HEK293 (cell line): ENCODE results near the gene SPRED2.
A peak's percentile ranks its signal among the peaks of the same experiment; 100 is the strongest.

ENCODE experiments used
- CTCF ChIA-PET: fragments of 350-600 bp; formaldehyde crosslinking; extraction: SDS; loops from one replicate; lab custom pipeline; 2021; ENCODE audit warnings: antibody characterized with exemption; lab: Yijun Ruan, JAX
- POLR2A ChIA-PET: fragments of 300-600 bp; formaldehyde crosslinking; extraction: SDS; loops from one replicate; lab custom pipeline; 2020; ENCODE audit warnings: antibody characterized with exemption, inconsistent platforms; lab: Yijun Ruan, JAX
- H3K27ac ChIP-seq: fragments of 200-500 bp; sonication (Bioruptor generic); 2 replicates; pipeline ENCODE4 v1.5.1; 2014; ENCODE audit warnings: low read depth, low read length, control low read depth, inconsistent platforms; ENCODE audit errors: extremely low read depth
- H3K36me3 ChIP-seq, 2 experiments: fragments of 200-500 bp in 1 of 2; sonication (Bioruptor generic) in 1 of 2; 1 replicate in 1 of 2; 2 replicates in 1 of 2; pipeline ENCODE4 v1.5.1; 2014 to 2017; ENCODE audit warnings: inconsistent platforms in 2 of 2, low read length in 2 of 2; ENCODE audit not compliant: control insufficient read depth in 2 of 2, insufficient read depth in 1 of 2
- H3K4me1 ChIP-seq: fragments of 200-500 bp; sonication (Bioruptor generic); 2 replicates; pipeline ENCODE4 v1.5.1; 2014; ENCODE audit warnings: mild to moderate bottlenecking, low read length, inconsistent platforms; ENCODE audit not compliant: control insufficient read depth, insufficient read depth
- H3K4me3 ChIP-seq: 2 replicates; pipeline ENCODE4 v1.5.1; 2011; ENCODE audit warnings: low read depth, mild to moderate bottlenecking, control low read depth, low read length, moderate library complexity
- H3K9me3 ChIP-seq: fragments of 200-500 bp; sonication (Bioruptor generic); 2 replicates; pipeline ENCODE4 v1.5.1; 2014; ENCODE audit warnings: low read depth, low read length, inconsistent platforms; ENCODE audit not compliant: control insufficient read depth, insufficient read depth
- BCL11B ChIP-seq: fragments of 450-650 bp; formaldehyde crosslinking; IDR thresholded peaks from 2 replicates; pipeline ENCODE4 v1.5.1; 2016; ENCODE audit warnings: low read depth, missing biosample characterization, missing genetic modification characterization
- GLI2 ChIP-seq: fragments of 450-650 bp; formaldehyde crosslinking; IDR thresholded peaks from 2 replicates; pipeline ENCODE4; 2017; ENCODE audit warnings: missing biosample characterization, missing genetic modification characterization, low read depth, borderline replicate concordance
- KLF10 ChIP-seq: fragments of 450-650 bp; IDR thresholded peaks from 2 replicates; pipeline ENCODE4 v1.5.1; 2018; ENCODE audit warnings: missing biosample characterization, mild to moderate bottlenecking, missing genetic modification characterization
- KLF9 ChIP-seq: fragments of 450-650 bp; formaldehyde crosslinking; IDR thresholded peaks from 2 replicates; pipeline ENCODE4 v1.5.1; 2016; ENCODE audit warnings: missing biosample characterization, missing genetic modification characterization, low read depth
- OVOL3 ChIP-seq: fragments of 450-650 bp; formaldehyde crosslinking; IDR thresholded peaks from 2 replicates; pipeline ENCODE4 v1.5.1; 2016; ENCODE audit warnings: missing biosample characterization, missing genetic modification characterization
- PRDM2 ChIP-seq: fragments of 450-650 bp; formaldehyde crosslinking; IDR thresholded peaks from 2 replicates; pipeline ENCODE4 v1.5.1; 2016; ENCODE audit warnings: missing biosample characterization, missing genetic modification characterization, borderline replicate concordance
- PRDM6 ChIP-seq: fragments of 450-650 bp; formaldehyde crosslinking; IDR thresholded peaks from 2 replicates; pipeline ENCODE4 v1.5.1; 2017; ENCODE audit warnings: missing biosample characterization, missing genetic modification characterization
- SCRT2 ChIP-seq: fragments of 450-650 bp; formaldehyde crosslinking; IDR thresholded peaks from 2 replicates; pipeline ENCODE4 v1.5.1; 2016; ENCODE audit warnings: missing biosample characterization, missing genetic modification characterization
- YY1 ChIP-seq: fragments of 450-650 bp; formaldehyde crosslinking; IDR thresholded peaks from 2 replicates; pipeline ENCODE4 v1.5.1; 2018; ENCODE audit warnings: missing biosample characterization, missing genetic modification characterization
- ZBTB17 ChIP-seq: fragments of 450-650 bp; formaldehyde crosslinking; IDR thresholded peaks from 2 replicates; pipeline ENCODE4 v1.5.1; 2016; ENCODE audit warnings: missing biosample characterization, missing genetic modification characterization
- ZIC2 ChIP-seq: fragments of 450-650 bp; formaldehyde crosslinking; IDR thresholded peaks from 2 replicates; pipeline ENCODE4 v1.5.1; 2016; ENCODE audit warnings: missing biosample characterization, missing genetic modification characterization
- ZNF174 ChIP-seq: fragments of 450-650 bp; formaldehyde crosslinking; IDR thresholded peaks from 2 replicates; pipeline ENCODE4 v1.5.0; 2017; ENCODE audit warnings: missing biosample characterization, mild to moderate bottlenecking, missing genetic modification characterization
- ZNF211 ChIP-seq: fragments of 450-650 bp; formaldehyde crosslinking; IDR thresholded peaks from 2 replicates; pipeline ENCODE4 v1.5.1; 2016; ENCODE audit warnings: low read depth, missing biosample characterization, missing genetic modification characterization
- ZNF350 ChIP-seq: fragments of 450-650 bp; formaldehyde crosslinking; IDR thresholded peaks from 2 replicates; pipeline ENCODE4 v1.5.0; 2017; ENCODE audit warnings: missing biosample characterization, mild to moderate bottlenecking, missing genetic modification characterization
- ZNF37A ChIP-seq: fragments of 450-650 bp; IDR thresholded peaks from 2 replicates; pipeline ENCODE4 v1.5.1; 2018; ENCODE audit warnings: missing biosample characterization, missing genetic modification characterization
- ZNF530 ChIP-seq: fragments of 450-650 bp; formaldehyde crosslinking; IDR thresholded peaks from 2 replicates; pipeline ENCODE4 v1.5.1; 2016; ENCODE audit warnings: low read depth, missing biosample characterization, missing genetic modification characterization
- ZNF596 ChIP-seq: fragments of 450-650 bp; IDR thresholded peaks from 2 replicates; pipeline ENCODE4 v1.5.0; 2018; ENCODE audit warnings: missing biosample characterization, mild to moderate bottlenecking, missing genetic modification characterization, moderate library complexity
- ZNF792 ChIP-seq: fragments of 450-650 bp; formaldehyde crosslinking; IDR thresholded peaks from 2 replicates; pipeline ENCODE4 v1.5.1; 2016; ENCODE audit warnings: missing biosample characterization, missing genetic modification characterization
- ZNF830 ChIP-seq: fragments of 450-650 bp; IDR thresholded peaks from 2 replicates; pipeline ENCODE4 v1.5.0; 2018; ENCODE audit warnings: missing biosample characterization, missing genetic modification characterization, low read depth, mild to moderate bottlenecking, moderate library complexity
- TF ChIP-seq, protein P1 (sequence below): fragments of 450-650 bp; formaldehyde crosslinking; IDR thresholded peaks from 2 replicates; pipeline ENCODE4 v1.5.1; 2016; ENCODE audit warnings: missing biosample characterization, missing genetic modification characterization

Gene SPRED2

DNA sequence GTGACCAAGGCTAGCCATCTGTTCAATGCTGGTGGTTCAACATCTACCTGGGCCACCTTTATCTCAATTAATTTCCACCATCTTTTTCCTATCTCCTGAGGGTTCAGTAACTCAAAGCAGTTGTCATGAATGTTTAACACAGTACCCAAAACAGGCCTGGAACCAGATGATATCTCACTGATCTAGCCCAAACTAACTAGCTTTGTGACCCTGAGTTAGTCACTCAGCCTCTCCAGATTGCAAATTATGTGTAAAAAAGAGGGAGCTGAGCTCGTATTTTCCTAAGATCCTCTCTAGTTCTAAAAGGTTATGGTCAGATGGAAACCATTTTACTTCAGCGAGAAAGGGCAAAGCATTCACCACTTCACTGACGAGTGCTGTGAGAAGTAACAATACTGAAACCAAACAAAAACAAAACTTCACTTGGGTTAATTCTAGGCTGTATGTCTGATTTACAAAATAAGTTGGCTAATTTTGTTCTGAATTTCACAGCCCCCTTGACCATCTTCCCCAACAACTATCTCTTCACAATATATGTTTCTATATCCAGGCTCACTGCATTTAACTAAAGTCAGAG, 14.8 kb downstream of the SPRED2 start:
- H3K36me3 ChIP-seq: no peaks in the 10 kb centered on the region
- no peaks in the 10 kb centered on the region for H3K9me3 ChIP-seq
- CTCF ChIA-PET: interaction anchor here (0.5 to 1.0 kb wide), 3 partner anchors 18 to 50 kb away, joined by 3 to 4 read pairs (median 4); no protein-coding TSS in a partner anchor
- POLR2A ChIA-PET: no interaction called here
- TF ChIP-seq ZNF792 (tag by site-specific recombination): no peak
- TF ChIP-seq ZNF37A (tag by site-specific recombination): no peak
- TF ChIP-seq ZNF596 (tag by site-specific recombination): no peak
- TF ChIP-seq ZBTB17: no peak
- no peak for TF ChIP-seq BCL11B (tag by site-specific recombination)
- TF ChIP-seq ZNF174 (tag by site-specific recombination): no peak
- no peak for TF ChIP-seq ZNF530
- TF ChIP-seq KLF9 (tag by site-specific recombination): no peak
- no peak for TF ChIP-seq PRDM2 (tag by site-specific recombination)
- TF ChIP-seq PRDM6 (tag by site-specific recombination): no peak
- TF ChIP-seq YY1: no peak
- TF ChIP-seq KLF10 (tag by site-specific recombination): no peak
- no peak for TF ChIP-seq OVOL3 (tag by site-specific recombination)
- no peak for TF ChIP-seq ZNF350
- TF ChIP-seq, all 188 proteins: peak for 0
- H3K27ac ChIP-seq: no peak overlapping the region
- peaks cover 19% of the 10 kb centered on the region for H3K4me1 ChIP-seq
- no peak overlapping the region for H3K4me3 ChIP-seq

GRCh38 chr2:65416945-65417344, 15.5 kb downstream of the SPRED2 start:
- TF ChIP-seq SCRT2 (tag by site-specific recombination) (peak; percentile 29; the same call in 1 of the 2 replicates), ZIC2 (tag by site-specific recombination) (peak; percentile 44), GLI2 (tag by site-specific recombination) (no peak), ZNF211 (tag by site-specific recombination) (no peak), ZNF830 (no peak)
- TF ChIP-seq, protein P1, sequence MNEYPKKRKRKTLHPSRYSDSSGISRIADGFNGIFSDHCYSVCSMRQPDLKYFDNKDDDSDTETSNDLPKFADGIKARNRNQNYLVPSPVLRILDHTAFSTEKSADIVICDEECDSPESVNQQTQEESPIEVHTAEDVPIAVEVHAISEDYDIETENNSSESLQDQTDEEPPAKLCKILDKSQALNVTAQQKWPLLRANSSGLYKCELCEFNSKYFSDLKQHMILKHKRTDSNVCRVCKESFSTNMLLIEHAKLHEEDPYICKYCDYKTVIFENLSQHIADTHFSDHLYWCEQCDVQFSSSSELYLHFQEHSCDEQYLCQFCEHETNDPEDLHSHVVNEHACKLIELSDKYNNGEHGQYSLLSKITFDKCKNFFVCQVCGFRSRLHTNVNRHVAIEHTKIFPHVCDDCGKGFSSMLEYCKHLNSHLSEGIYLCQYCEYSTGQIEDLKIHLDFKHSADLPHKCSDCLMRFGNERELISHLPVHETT (tag by site-specific recombination): no peak
- ChIA-PET CTCF (interaction anchor here (1.0 kb wide), 1 partner anchor 34 kb away, joined by 4 read pairs; no protein-coding TSS in a partner anchor), POLR2A (no interaction called here)
- no peaks in the 10 kb centered on the region for H3K36me3 ChIP-seq
- H3K4me3 ChIP-seq: no peak overlapping the region
- no peak overlapping the region for H3K27ac ChIP-seq
- no peaks in the 10 kb centered on the region for H3K9me3 ChIP-seq
- peaks cover 21% of the 10 kb centered on the region for H3K4me1 ChIP-seq
